Measurements from ENCODE around the gene LRRC1.

Gene LRRC1

DNA sequence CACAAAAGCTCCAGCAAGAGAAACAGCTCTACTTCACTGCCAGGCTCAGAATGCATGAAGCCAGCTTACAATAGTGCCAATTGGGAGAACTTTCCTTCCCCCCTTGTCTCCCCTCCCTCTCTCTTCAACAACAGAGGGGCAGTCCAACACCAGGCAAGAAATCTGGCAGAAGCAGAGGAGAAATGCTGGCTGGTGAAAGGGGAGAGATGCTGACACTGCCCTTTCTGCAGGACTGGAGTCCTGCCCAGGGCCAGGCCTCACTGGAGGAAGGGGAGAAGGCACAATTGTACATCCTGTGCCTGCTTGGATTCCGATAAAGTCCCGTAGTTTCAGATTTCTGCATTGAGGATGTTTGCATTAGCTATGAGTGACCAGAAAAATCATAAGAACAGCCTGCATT, 148.6 kb downstream of the LRRC1 start:
- no peak overlapping the region for H3K4me3 ChIP-seq (ENCODE audit: low read depth, low read length)
- peak; percentile 5 for DNase-seq (ENCODE audit: low read depth, low spot score)
- in situ Hi-C loops (cut with HindIII; ENCODE audit: low sequenced_read_pairs) = no loop called here
- TF ChIP-seq, protein P1, sequence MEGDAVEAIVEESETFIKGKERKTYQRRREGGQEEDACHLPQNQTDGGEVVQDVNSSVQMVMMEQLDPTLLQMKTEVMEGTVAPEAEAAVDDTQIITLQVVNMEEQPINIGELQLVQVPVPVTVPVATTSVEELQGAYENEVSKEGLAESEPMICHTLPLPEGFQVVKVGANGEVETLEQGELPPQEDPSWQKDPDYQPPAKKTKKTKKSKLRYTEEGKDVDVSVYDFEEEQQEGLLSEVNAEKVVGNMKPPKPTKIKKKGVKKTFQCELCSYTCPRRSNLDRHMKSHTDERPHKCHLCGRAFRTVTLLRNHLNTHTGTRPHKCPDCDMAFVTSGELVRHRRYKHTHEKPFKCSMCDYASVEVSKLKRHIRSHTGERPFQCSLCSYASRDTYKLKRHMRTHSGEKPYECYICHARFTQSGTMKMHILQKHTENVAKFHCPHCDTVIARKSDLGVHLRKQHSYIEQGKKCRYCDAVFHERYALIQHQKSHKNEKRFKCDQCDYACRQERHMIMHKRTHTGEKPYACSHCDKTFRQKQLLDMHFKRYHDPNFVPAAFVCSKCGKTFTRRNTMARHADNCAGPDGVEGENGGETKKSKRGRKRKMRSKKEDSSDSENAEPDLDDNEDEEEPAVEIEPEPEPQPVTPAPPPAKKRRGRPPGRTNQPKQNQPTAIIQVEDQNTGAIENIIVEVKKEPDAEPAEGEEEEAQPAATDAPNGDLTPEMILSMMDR (IDR thresholded peaks at IDR 0.05; ENCODE audit: low read depth, low read length) = no peak

GRCh38 chr6:53944091-53944490, 149.3 kb downstream of the LRRC1 start:
- in situ Hi-C loops (cut with HindIII; ENCODE audit: low sequenced_read_pairs) = no loop called here
- TF ChIP-seq, protein P1 (IDR thresholded peaks at IDR 0.05; ENCODE audit: low read depth, low read length) = no peak
- DNase-seq (ENCODE audit: low read depth, low spot score) = no peak
- no peak overlapping the region for H3K4me3 ChIP-seq (ENCODE audit: low read depth, low read length)

DNA sequence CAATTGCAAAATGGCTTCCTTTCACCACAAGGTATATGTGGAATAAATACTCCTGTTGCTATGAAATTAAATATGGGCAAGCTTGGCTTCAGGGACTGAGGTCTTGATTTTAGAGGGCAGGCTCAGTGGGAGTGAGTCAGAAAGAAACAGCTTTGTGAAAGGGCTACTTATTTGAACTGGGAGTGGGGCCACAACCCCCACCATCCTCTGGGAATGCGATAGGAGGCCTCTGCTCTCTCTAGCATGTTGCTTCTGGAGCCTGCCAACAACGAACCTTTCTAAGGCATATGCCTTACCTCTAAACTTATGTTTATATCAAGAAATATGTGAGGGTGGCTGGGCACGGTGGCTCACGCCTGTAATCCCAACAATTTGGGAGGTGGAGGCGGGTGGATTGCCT, 149.7 kb downstream of the LRRC1 start:
- no peak for DNase-seq (ENCODE audit: low read depth, low spot score)
- in situ Hi-C loops (cut with HindIII; ENCODE audit: low sequenced_read_pairs) = no loop called here
- TF ChIP-seq, protein P1 (IDR thresholded peaks at IDR 0.05; ENCODE audit: low read depth, low read length) = no peak
- no peak overlapping the region for H3K4me3 ChIP-seq (ENCODE audit: low read depth, low read length)

DNA sequence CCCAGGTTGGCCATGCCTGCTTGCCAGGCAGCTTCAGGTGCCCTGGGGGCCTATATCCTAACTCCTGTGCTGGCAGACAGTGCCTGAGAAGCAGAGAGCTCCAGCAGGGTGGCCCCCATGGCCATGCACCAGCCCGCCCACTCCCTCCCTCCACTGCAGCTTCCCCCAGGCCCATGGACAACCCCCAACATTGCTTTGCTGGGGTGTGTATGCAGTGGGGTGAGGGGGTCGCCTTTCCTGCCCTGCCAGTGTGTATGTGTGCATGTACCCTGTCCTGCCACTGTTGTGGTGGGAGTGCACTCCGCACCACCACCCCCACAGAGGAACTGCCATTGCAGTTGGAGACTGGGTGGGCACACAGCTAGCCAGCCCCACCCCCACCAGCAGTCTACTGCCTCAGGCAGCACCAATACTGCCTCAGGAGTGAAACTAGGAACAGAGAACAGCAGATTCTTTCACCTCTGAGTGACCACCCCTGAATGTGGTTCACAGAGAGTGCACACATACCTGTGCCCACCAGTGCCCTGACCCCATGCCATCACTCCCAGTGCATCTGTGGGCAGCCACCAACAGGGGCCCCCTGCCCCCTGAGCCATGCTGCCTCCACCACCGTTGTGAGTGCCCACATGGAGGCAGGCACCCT, 151.1 kb downstream of the LRRC1 start:
- TF ChIP-seq, protein P1 (IDR thresholded peaks at IDR 0.05; ENCODE audit: low read depth, low read length) = no peak
- no peak for DNase-seq (ENCODE audit: low read depth, low spot score)
- in situ Hi-C loops (cut with HindIII; ENCODE audit: low sequenced_read_pairs) = no loop called here
- no peak overlapping the region for H3K4me3 ChIP-seq (ENCODE audit: low read depth, low read length)

DNA sequence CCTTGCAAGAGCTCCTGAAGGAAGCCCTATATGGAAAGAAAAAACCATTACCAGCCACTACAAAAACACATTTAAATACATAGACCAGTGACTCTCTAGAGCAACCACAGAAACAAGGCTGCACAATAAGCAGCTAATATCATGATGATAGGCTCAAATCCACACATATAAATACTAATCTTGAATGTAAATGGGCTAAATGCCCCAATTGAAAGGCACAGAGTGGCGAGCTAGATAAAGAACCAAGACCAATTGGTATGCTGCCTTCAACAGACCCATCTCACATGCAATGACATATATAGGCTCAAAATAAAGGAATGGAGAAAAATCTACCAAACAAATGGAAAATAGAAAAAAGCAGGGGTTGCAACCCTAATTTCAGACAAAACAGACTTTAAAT, 153.0 kb downstream of the LRRC1 start:
- in situ Hi-C loops (cut with HindIII; ENCODE audit: low sequenced_read_pairs) = no loop called here
- TF ChIP-seq, protein P1 (IDR thresholded peaks at IDR 0.05; ENCODE audit: low read depth, low read length) = no peak
- no peak overlapping the region for H3K4me3 ChIP-seq (ENCODE audit: low read depth, low read length)
- DNase-seq (ENCODE audit: low read depth, low spot score) = no peak

GRCh38 chr6:53951383-53951782, 156.6 kb downstream of the LRRC1 start:
- in situ Hi-C loops (cut with HindIII; ENCODE audit: low sequenced_read_pairs) = no loop called here
- H3K4me3 ChIP-seq (ENCODE audit: low read depth, low read length) = no peak overlapping the region
- TF ChIP-seq, protein P1 (IDR thresholded peaks at IDR 0.05; ENCODE audit: low read depth, low read length) = no peak
- DNase-seq (ENCODE audit: low read depth, low spot score) = no peak

All from astrocyte of the spinal cord (primary cell).